T-helper 2 cell treated with Interferon-gamma antibody and Interleukin-4, amounts not matched to agents 5 μg/mL and 100 μg/mL, for 36 hours (primary cell): ENCODE data around the gene C2CD4A.

Experiments used
- DNase-seq: peaks from one replicate; pipeline ENCODE4 v3.0.0; 2021; ENCODE audit warnings: low spot score
- H3K27ac Mint-ChIP-seq: one replicate; pipeline ENCODE4 v1.8.0; 2021; ENCODE audit warnings: mild to moderate bottlenecking, mixed read lengths
- H3K27me3 Mint-ChIP-seq: one replicate; pipeline ENCODE4 v1.8.0; 2021; ENCODE audit warnings: low read depth, mixed read lengths
- H3K36me3 Mint-ChIP-seq: one replicate; pipeline ENCODE4 v1.8.0; 2021; ENCODE audit warnings: low read depth, mixed read lengths
- H3K4me1 Mint-ChIP-seq: one replicate; pipeline ENCODE4 v1.8.0; 2021; ENCODE audit warnings: low read depth, mixed read lengths
- H3K4me3 Mint-ChIP-seq: one replicate; pipeline ENCODE4 v1.8.0; 2022; ENCODE audit warnings: mild to moderate bottlenecking, moderate library complexity, mixed read lengths
- H3K9me3 Mint-ChIP-seq: one replicate; pipeline ENCODE4 v1.8.0; 2021; ENCODE audit warnings: mixed read lengths

C2CD4A gene

DNA sequence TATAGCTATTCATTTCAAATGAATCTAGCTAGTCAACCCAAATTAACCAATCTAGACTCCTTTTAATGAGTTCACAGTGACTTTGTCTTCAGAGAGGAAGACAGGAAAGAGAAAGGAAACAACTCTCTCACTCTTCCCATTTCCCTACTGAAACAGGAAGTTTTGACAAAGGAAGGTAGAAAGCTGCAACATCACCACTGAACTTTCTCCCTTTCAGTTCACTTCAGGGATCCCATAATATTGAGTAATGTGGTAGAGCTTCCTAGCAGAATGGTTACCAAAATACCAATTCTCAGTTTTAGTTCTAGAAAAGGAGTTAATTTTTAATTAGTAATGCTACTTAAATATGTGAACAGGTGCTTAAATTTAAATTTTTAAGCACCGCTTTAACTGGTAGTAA lies 14.1 kb upstream of the C2CD4A start:
- Mint-ChIP-seq H3K4me1 (peaks cover 16% of the 10 kb centered on the region), H3K36me3 (peaks cover 19% of the 10 kb centered on the region), H3K27ac (no peak overlapping the region), H3K4me3 (no peak overlapping the region), H3K9me3 (peaks cover 3% of the 10 kb centered on the region), H3K27me3 (no peaks in the 10 kb centered on the region)
- DNase-seq: no peak

DNA sequence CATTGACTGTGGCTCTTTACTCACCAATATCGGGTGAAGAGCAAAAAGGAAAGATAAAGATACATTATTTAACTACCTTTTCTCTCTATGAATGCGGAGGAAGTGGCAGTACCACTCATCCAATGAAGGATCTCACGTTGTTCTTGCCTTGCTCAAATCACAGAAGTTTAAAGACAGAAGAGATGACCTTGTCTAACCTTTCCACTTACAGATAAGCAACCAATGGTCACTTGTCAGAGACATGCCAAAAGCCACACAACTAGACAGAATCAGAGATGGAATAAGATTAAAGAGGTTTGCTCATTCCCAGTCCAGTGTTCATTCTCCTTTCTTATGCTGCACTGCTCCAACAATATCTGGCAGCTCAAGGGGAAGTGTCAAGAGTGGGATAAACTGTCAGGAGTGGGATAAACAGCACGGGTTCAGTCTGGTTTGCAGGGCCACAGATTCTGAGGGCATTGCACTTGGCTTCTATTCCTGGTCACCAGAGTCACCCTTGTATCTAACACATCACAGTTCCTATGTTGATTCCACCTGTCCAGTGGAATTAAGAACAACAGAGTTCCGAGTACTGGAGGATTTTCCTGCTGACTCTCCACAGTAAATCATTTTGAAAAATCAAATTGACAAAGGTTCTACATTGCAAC lies 13.2 kb upstream of the C2CD4A start:
- peaks cover 21% of the 10 kb centered on the region for H3K4me1 Mint-ChIP-seq

DNA sequence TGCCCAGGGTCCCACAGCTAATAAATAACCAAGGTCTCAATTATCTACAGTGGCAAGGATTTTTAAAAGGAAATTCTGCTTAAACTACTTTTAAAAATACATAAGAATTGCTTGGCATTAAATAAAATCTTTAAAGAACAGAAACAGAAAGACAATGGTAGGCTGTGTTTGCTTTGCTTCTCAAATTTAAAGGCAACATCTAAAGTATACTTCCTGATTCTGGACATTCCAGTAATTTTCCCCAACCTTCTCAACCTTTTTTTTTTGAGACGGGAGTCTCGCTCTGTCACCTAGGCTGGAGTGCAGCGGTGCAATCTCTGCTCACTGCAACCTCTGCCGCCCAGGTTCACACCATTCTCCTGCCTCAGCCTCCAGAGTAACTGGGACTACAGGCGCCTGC lies 11.8 kb upstream of the C2CD4A start:
- H3K27ac Mint-ChIP-seq: no peak overlapping the region
- DNase-seq: no peak
- peaks cover 2% of the 10 kb centered on the region for H3K9me3 Mint-ChIP-seq
- H3K27me3 Mint-ChIP-seq: no peaks in the 10 kb centered on the region
- H3K4me1 Mint-ChIP-seq: peaks cover 24% of the 10 kb centered on the region
- H3K36me3 Mint-ChIP-seq: peaks cover 14% of the 10 kb centered on the region
- H3K4me3 Mint-ChIP-seq: no peak overlapping the region

More for the DNA sequence above, 13.2 kb upstream of the C2CD4A start:
- Mint-ChIP-seq H3K36me3 (peaks cover 19% of the 10 kb centered on the region), H3K4me3 (no peak overlapping the region), H3K9me3 (peaks cover 3% of the 10 kb centered on the region), H3K27ac (no peak overlapping the region), H3K27me3 (no peaks in the 10 kb centered on the region)
- no peak for DNase-seq

DNA sequence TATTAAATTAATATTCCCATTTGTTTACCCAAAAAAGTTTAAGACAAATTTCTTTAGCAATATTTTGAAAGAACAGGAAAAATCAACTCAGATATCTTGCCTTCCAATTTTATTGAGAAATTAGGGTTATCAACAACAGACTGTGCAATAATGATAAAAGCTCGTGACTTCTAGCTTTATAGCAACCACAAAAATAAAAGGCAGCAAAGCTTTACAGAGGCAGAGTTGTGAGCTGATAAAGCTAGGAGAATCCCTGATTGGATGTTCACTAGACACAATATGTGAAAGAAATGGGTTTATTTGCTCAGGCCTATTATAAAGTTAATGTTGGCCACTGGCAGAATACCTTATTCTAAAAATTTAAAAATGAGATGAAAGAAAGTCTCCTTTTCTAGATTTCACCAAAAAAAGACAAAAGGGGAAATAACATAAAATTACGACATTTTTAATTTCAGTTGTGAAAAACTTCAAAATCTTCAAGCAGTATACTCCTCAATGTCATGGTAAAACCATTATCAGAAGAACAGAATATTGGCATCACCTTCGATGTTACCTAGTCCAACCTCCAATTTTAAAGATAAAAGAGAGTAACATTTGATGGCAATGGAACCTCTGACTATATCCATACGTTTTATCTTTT lies 9.3 kb upstream of the C2CD4A start:
- Mint-ChIP-seq H3K4me3 (no peak overlapping the region), H3K4me1 (peaks cover 39% of the 10 kb centered on the region), H3K27me3 (peaks cover 13% of the 10 kb centered on the region), H3K9me3 (no peaks in the 10 kb centered on the region), H3K27ac (no peak overlapping the region), H3K36me3 (peaks cover 12% of the 10 kb centered on the region)
- no peak for DNase-seq

DNA sequence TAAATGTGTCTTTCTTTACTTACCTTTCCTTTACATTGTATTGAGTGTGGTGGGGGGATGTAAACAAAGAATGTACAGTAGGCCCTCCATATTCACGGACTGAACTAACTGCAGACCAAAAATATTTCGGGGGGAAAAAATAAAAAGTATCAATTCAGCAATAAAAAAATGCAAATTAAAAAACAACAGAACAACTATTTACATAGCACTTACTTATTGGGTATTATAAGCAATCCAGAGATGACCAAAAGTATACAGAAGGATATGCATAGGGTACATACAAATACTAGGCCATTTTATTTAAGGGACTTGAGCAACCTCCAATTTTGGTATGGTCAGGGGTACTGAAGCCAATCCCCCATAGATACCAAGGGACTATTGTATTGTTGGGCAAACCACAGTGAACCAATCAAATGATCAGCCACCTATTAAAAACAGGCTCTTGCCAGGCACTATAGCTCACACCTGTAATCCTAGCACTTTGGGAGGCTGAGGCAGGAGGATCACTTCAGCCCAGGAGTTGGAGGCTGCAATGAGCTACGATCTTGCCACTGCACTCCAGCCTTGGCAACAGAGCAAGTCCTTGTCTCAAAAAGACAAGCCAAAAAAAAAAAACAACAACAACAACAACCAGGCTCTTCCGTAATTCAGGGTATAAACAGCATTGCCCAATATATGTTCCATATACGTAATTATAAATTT lies 8.3 kb upstream of the C2CD4A start:
- peaks cover 31% of the 10 kb centered on the region for H3K4me1 Mint-ChIP-seq

DNA sequence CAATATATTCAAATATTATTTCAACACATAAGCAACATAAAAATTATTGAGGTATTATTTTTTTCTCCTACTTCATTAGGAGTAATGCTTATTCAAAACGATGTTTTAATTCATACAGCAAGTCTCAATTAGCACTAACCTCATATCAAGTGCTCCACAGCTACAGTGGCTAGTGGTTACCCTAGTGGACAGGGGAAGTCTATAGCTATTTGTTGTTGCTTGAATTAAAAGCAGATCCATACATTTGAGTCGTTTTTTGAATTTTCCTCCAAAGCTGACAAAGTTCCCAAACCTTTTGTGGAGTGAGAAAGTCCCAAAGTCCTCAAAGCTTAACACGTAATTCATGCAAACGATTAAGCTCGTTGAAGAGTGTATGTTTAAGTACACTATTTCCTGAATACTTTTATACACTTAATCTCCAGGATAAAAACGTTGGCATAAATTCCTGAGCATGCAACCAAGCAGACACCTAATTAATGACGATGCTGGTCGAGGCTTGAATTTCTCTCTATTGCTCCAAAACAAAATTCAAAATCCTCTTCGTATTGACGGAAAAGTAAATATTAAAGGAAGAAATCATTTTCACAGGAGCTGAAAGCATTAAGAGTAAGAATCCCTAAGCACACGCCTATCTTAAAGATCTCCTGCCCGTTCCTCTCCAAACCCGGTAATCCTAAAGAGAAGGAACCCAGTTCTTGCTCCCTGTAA lies 7.5 kb upstream of the C2CD4A start:
- peaks cover 12% of the 10 kb centered on the region for H3K36me3 Mint-ChIP-seq
- H3K9me3 Mint-ChIP-seq: no peaks in the 10 kb centered on the region
- peak overlapping the region; percentile 92 for H3K4me3 Mint-ChIP-seq
- peaks cover 31% of the 10 kb centered on the region for H3K4me1 Mint-ChIP-seq
- no peak for DNase-seq
- H3K27ac Mint-ChIP-seq: peak overlapping the region; percentile 95
- peaks cover 29% of the 10 kb centered on the region for H3K27me3 Mint-ChIP-seq

More for the DNA sequence above, 8.3 kb upstream of the C2CD4A start:
- peaks cover 21% of the 10 kb centered on the region for H3K27me3 Mint-ChIP-seq
- H3K27ac Mint-ChIP-seq: no peak overlapping the region
- H3K36me3 Mint-ChIP-seq: peaks cover 12% of the 10 kb centered on the region
- H3K9me3 Mint-ChIP-seq: no peaks in the 10 kb centered on the region
- peak overlapping the region; percentile 57 for H3K4me3 Mint-ChIP-seq
- DNase-seq: no peak

DNA sequence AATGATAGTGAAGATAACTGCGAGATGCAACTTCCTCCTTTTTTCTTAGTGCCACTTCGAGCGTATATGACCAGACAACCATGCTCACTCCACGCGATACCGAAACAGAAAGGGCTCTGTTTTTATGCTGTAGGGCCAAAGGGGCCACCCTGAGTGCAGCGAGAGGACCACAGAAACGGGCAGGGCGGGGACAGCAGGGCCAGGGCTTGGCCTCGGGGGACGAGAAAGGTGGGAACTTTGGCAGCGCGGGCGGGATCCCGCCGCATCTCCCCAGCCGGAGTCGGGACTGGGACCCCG lies 7.0 kb upstream of the C2CD4A start:
- Mint-ChIP-seq H3K4me3 (peak overlapping the region; percentile 92), H3K27me3 (peaks cover 32% of the 10 kb centered on the region), H3K36me3 (peaks cover 10% of the 10 kb centered on the region), H3K27ac (peak overlapping the region; percentile 95), H3K4me1 (peaks cover 29% of the 10 kb centered on the region), H3K9me3 (no peaks in the 10 kb centered on the region)
- peak; percentile 75 for DNase-seq

DNA sequence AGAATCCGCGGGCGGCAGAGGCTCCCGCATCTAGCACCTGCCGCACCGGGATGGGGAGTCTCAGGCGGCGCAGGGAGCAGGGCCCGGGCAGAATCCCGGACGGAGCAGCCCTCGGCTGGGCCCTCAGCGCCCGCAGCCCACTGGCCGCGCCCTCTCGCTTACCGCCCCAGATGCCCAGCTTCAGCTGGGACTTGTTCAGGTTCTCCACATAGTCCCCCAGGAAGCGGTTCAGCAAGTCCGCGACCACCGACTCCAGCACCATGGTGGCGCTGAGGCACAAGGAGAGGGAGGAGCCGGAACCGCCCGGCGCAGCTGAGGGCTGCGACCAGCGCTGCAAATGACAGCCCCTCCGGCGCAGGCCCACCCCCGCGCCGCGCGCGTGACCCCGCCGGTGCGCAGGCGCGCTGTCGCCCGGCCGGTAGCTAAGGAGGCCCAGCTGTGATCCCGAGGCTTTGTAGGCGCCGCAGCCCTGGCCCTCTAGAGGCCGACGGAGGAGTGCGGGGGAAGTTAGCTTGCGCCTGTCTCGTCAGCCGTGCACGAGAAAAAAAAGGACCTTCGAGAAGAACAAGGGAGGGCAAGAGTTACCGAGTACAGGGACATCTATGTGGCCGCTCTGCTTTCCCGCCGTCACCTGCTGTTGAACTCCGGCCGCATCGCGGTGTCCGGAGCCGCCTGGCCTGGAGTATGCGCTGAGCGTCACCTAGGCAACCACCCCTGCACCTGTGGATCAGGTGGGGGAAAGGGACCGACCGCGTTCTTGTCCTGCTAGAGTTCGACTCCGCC lies 6.5 kb upstream of the C2CD4A start, which contains the start of gene VPS13C:
Gene VPS13C (minus strand): TSS at position 335 of the 783 bp plus-strand sequence. CDS start 73 bp downstream, at position 262.
- no peaks in the 10 kb centered on the region for H3K9me3 Mint-ChIP-seq
- DNase-seq: peak; percentile 95
- H3K36me3 Mint-ChIP-seq: peaks cover 10% of the 10 kb centered on the region
- H3K27ac Mint-ChIP-seq: peak within 1 kb of the TSS; percentile 95
- peaks cover 37% of the 10 kb centered on the region for H3K27me3 Mint-ChIP-seq
- peaks cover 29% of the 10 kb centered on the region for H3K4me1 Mint-ChIP-seq
- peak within 1 kb of the TSS; percentile 92 for H3K4me3 Mint-ChIP-seq

DNA sequence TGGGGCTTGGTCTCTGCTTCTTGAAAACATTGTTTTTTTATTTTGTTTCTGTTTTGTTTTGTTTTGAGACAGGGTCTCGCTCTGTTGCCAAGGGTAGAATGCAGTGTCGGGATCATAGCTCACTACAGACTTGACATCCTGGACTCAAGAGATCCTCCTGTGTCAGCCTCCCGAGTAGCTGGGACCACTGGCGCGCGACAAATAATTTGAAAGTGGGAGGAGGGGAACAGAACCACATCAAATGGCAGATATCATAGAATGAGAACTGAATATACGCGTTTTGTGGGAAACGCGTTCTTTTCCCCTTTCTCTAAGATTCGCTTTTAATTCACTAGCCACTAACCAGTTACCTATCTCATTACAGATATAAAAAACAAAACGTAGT lies 5.9 kb upstream of the C2CD4A start:
- Mint-ChIP-seq H3K4me3 (peak overlapping the region; percentile 92), H3K27me3 (peaks cover 42% of the 10 kb centered on the region), H3K36me3 (peaks cover 7% of the 10 kb centered on the region), H3K27ac (peak overlapping the region; percentile 95), H3K9me3 (no peaks in the 10 kb centered on the region), H3K4me1 (peaks cover 26% of the 10 kb centered on the region)
- no peak for DNase-seq

DNA sequence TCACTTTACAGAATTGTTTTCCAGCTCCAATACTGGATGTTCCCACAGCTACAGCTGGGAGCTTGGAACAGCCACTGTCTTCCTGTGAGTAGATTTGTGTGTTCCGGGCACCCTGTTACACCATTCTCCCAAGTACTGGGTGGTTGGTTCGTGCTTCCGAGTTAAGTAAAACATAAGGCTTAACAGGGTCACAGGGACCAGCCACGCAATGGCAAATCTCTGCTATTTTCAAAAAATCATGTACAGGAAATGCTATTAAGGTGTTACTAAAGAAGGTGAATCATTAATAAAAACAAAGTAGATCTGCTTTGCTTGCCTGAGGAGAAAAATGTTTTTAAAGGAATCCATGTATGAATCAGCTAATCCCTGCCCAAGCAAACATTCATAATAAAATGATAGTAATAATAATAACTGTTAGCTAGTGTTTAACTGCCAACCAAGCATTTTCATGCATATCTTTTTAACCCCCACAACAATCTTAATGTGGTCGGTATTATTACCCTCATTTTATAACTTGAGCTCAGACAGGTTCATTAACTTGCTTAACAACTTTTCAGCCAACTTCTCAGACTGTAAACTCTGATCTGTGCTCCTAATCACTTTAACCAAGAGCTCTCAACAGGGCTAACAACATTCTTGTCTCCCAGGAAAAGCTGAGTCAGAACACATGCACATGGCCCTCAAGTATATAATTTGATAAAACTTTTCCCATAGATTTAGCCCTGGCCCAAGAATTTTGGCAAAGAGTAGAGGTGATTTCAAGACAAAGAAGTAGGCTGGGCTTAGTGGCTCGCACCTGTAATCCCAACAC lies 2.7 kb upstream of the C2CD4A start:
- Mint-ChIP-seq H3K27ac (no peak overlapping the region), H3K4me1 (peaks cover 35% of the 10 kb centered on the region), H3K27me3 (peaks cover 66% of the 10 kb centered on the region), H3K36me3 (no peaks in the 10 kb centered on the region), H3K4me3 (no peak overlapping the region), H3K9me3 (no peaks in the 10 kb centered on the region)
- DNase-seq: no peak

DNA sequence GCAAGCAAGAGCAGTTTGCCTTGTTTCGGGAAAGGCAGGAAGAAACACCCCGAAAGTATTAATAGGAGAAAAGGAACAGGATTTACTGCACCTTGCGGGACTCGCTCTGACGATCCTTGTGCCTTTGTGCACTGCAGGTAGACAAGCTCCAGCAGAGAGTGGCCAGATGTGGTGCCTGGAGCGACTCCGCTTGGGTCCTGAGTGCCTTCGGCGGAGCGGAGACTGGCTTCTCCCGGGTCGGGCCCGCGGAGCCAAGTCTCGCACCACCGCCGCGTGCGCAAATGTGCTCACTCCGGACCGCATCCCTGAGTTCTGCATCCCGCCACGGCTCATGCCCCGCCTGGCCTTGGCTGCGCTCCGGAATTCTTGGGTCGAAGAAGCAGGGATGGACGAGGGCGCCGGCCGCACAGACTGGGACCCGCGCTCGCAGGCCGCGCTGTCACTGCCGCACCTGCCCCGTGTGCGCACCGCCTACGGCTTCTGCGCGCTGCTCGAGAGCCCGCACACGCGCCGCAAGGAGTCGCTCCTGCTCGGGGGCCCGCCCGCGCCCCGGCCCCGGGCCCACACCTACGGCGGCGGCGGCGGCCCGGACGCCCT lies 769 bp downstream of the C2CD4A start:
- peaks cover 19% of the 10 kb centered on the region for H3K4me1 Mint-ChIP-seq
- peak overlapping the region; percentile 81 for H3K4me3 Mint-ChIP-seq
- H3K27me3 Mint-ChIP-seq: peaks cover 62% of the 10 kb centered on the region
- no peaks in the 10 kb centered on the region for H3K9me3 Mint-ChIP-seq
- DNase-seq: peak; percentile 18
- H3K27ac Mint-ChIP-seq: no peak overlapping the region
- H3K36me3 Mint-ChIP-seq: no peaks in the 10 kb centered on the region

DNA sequence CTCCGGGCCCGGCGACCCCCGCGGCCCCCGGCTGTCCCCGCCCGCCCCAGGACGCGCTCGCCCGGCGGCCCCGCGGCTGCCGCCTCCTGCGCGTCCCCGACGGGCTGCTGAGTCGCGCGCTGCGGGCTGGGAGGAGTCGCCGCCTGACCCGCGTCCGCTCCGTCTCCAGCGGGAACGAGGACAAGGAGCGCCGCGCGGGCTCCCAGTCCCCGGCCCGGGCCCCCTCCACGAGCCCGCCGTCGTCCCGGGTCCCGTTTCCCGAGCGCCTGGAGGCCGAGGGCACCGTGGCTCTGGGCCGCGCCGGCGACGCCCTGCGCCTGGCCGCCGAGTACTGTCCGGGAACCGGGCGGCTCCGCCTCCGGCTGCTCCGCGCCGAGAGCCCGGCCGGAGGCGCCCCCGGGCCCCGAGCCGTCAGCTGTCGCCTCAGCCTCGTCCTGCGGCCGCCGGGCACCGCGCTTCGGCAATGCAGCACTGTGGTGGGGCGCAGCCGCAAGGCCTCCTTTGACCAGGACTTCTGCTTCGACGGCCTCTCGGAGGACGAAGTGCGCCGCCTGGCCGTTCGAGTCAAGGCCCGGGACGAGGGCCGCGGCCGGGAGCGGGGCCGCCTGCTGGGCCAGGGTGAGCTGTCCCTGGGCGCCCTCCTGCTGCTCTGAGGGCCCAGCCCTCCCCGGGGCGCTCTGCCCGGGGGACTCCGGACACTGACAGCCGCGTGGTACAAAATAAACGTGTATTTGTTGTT lies 1.5 kb downstream of the C2CD4A start:
- no peak overlapping the region for H3K27ac Mint-ChIP-seq
- peak; percentile 27 for DNase-seq
- no peaks in the 10 kb centered on the region for H3K9me3 Mint-ChIP-seq
- H3K4me3 Mint-ChIP-seq: peak overlapping the region; percentile 70
- peaks cover 60% of the 10 kb centered on the region for H3K27me3 Mint-ChIP-seq
- no peaks in the 10 kb centered on the region for H3K36me3 Mint-ChIP-seq
- peaks cover 19% of the 10 kb centered on the region for H3K4me1 Mint-ChIP-seq
